ENCODE measurements around the gene GNGT1. TPM values are rescaled to one million over a fixed set of nuclear protein-coding genes. Genes with fewer than 3 reads are reported as not detected.

The GNGT1 gene
- total RNA-seq, 1 donor from 2014 or later, result not detected

- intact Hi-C loops (cut with DNase I), result no loop called here
- peak overlapping the region; percentile 56 for H3K27ac ChIP-seq
- H3K9me3 ChIP-seq, result no peaks in the 10 kb centered on the region
- no peaks in the 10 kb centered on the region for H3K4me1 ChIP-seq
- TF ChIP-seq CTCF (IDR thresholded peaks at IDR 0.05), result no peak
- no peak overlapping the region for H3K4me3 ChIP-seq
- no peak for DNase-seq (ENCODE audit: low spot score in 2 of 2)
- no peaks in the 10 kb centered on the region for H3K27me3 ChIP-seq
- no peaks in the 10 kb centered on the region for H3K36me3 ChIP-seq
Observed at GRCh38 chr7:93926800-93927199, 20.4 kb downstream of the GNGT1 start.

- Histone ChIP-seq H3K27me3 (no peaks in the 10 kb centered on the region), H3K27ac (peak overlapping the region; percentile 56), H3K36me3 (no peaks in the 10 kb centered on the region), H3K9me3 (no peaks in the 10 kb centered on the region), H3K4me3 (no peak overlapping the region), H3K4me1 (no peaks in the 10 kb centered on the region)
- no peak for DNase-seq (ENCODE audit: low spot score in 2 of 2)
- intact Hi-C loops (cut with DNase I), result no loop called here
- no peak for TF ChIP-seq CTCF (IDR thresholded peaks at IDR 0.05)
Observed at GRCh38 chr7:93927585-93927984, 21.2 kb downstream of the GNGT1 start.

GRCh38 chr7:93931655-93932054 lies 25.3 kb downstream of the GNGT1 start:
- Histone ChIP-seq H3K4me1 (no peaks in the 10 kb centered on the region), H3K9me3 (no peaks in the 10 kb centered on the region), H3K27ac (no peak overlapping the region), H3K36me3 (no peaks in the 10 kb centered on the region), H3K4me3 (no peak overlapping the region), H3K27me3 (no peaks in the 10 kb centered on the region)
- intact Hi-C loops (cut with DNase I), result no loop called here
- no peak for TF ChIP-seq CTCF (IDR thresholded peaks at IDR 0.05)
- no peak for DNase-seq (ENCODE audit: low spot score in 2 of 2)

GRCh38 chr7:93933156-93933555 lies 26.8 kb downstream of the GNGT1 start:
- no peak overlapping the region for H3K27ac ChIP-seq
- H3K9me3 ChIP-seq, result no peaks in the 10 kb centered on the region
- intact Hi-C loops (cut with DNase I), result no loop called here
- no peak for TF ChIP-seq CTCF (IDR thresholded peaks at IDR 0.05)
- no peaks in the 10 kb centered on the region for H3K4me1 ChIP-seq
- H3K4me3 ChIP-seq, result no peak overlapping the region
- DNase-seq (ENCODE audit: low spot score in 2 of 2), result no peak
- H3K27me3 ChIP-seq, result no peaks in the 10 kb centered on the region
- no peaks in the 10 kb centered on the region for H3K36me3 ChIP-seq

- Histone ChIP-seq H3K4me1 (no peaks in the 10 kb centered on the region), H3K9me3 (no peaks in the 10 kb centered on the region), H3K36me3 (no peaks in the 10 kb centered on the region), H3K4me3 (no peak overlapping the region), H3K27me3 (no peaks in the 10 kb centered on the region), H3K27ac (no peak overlapping the region)
- intact Hi-C loops (cut with DNase I), result no loop called here
- DNase-seq (ENCODE audit: low spot score in 2 of 2), result no peak
- no peak for TF ChIP-seq CTCF (IDR thresholded peaks at IDR 0.05)
Observed at GRCh38 chr7:93935102-93935501, 28.7 kb downstream of the GNGT1 start.

GRCh38 chr7:93937818-93938217 lies 31.5 kb downstream of the GNGT1 start:
- no peak for TF ChIP-seq CTCF (IDR thresholded peaks at IDR 0.05)
- H3K36me3 ChIP-seq, result no peaks in the 10 kb centered on the region
- no peaks in the 10 kb centered on the region for H3K27me3 ChIP-seq
- H3K9me3 ChIP-seq, result no peaks in the 10 kb centered on the region
- intact Hi-C loops (cut with DNase I), result no loop called here
- H3K4me3 ChIP-seq, result no peak overlapping the region
- no peak overlapping the region for H3K27ac ChIP-seq
- no peaks in the 10 kb centered on the region for H3K4me1 ChIP-seq
- DNase-seq (ENCODE audit: low spot score in 2 of 2), result no peak
